GM21825 (cell line): ENCODE measurements around the gene SIMC1.
"Not testable (repeated sequence)": the region's sequence is repeated elsewhere in the genome, so short reads cannot be mapped to it uniquely, and the experiment has no call there.

Experiments
- ATAC-seq: cut with Tn5 transposase; IDR thresholded peaks from one replicate; pipeline ENCODE4 v1.9.1; 2021; ENCODE audit warnings: mild to moderate bottlenecking, moderate library complexity; ENCODE audit not compliant: unreplicated experiment

SIMC1 gene

GRCh38 chr5:176237971-176238644 is at the start of gene SIMC1:
TSS of gene SIMC1 (plus strand) at chr5:176238424. CDS start at chr5:176238509, 85 bp downstream.
- ATAC-seq: peak; percentile 69

- ATAC-seq: no peak
These were observed 49.6 kb upstream of the SIMC1 start for GRCh38 chr5:176188506-176189193.

- ATAC-seq: no peak
These were observed 48.4 kb upstream of the SIMC1 start for GRCh38 chr5:176189857-176190256.

- ATAC-seq: no peak
These were observed 47.1 kb upstream of the SIMC1 start for GRCh38 chr5:176190886-176191755.

- no peak for ATAC-seq
These were observed 46.0 kb upstream of the SIMC1 start for GRCh38 chr5:176192094-176192721.

GRCh38 chr5:176192722-176193117 is 45.5 kb upstream of the SIMC1 start:
- not testable (repeated sequence) for ATAC-seq

- ATAC-seq: not testable (repeated sequence)
These were observed 44.6 kb upstream of the SIMC1 start for GRCh38 chr5:176193636-176194035.

GRCh38 chr5:176194238-176195083 is 43.8 kb upstream of the SIMC1 start:
- ATAC-seq: not testable (repeated sequence)

- ATAC-seq: not testable (repeated sequence)
These were observed 43.2 kb upstream of the SIMC1 start for GRCh38 chr5:176195084-176195413.

GRCh38 chr5:176195487-176196207 is 42.6 kb upstream of the SIMC1 start:
- ATAC-seq: not testable (repeated sequence)

GRCh38 chr5:176196781-176197180 is 41.4 kb upstream of the SIMC1 start:
- not testable (repeated sequence) for ATAC-seq

- ATAC-seq: not testable (repeated sequence)
These were observed 40.9 kb upstream of the SIMC1 start for GRCh38 chr5:176197234-176197858.

- not testable (repeated sequence) for ATAC-seq
These were observed 39.9 kb upstream of the SIMC1 start for GRCh38 chr5:176198299-176198698.

- ATAC-seq: not testable (repeated sequence)
These were observed 39.1 kb upstream of the SIMC1 start for GRCh38 chr5:176198991-176199733.

- ATAC-seq: not testable (repeated sequence)
These were observed 38.3 kb upstream of the SIMC1 start for GRCh38 chr5:176199803-176200399.

GRCh38 chr5:176201811-176202210 is 36.4 kb upstream of the SIMC1 start:
- ATAC-seq: no peak

- ATAC-seq: no peak
These were observed 35.1 kb upstream of the SIMC1 start for GRCh38 chr5:176203086-176203485.

- not testable (repeated sequence) for ATAC-seq
These were observed 34.7 kb upstream of the SIMC1 start for GRCh38 chr5:176203535-176203934.
